WERI-Rb-1 (cell line): Measurements from ENCODE around the gene MZB1.

Source experiments
- DNase-seq: peaks from one replicate; pipeline ENCODE4 v3.0.0-alpha.2; 2020
- H3K27ac ChIP-seq: fragments of 250-450 bp; sonication (Bioruptor Pico); 2 replicates; pipeline ENCODE4 v1.5.1; 2020; ENCODE audit warnings: mild to moderate bottlenecking, moderate library complexity
- H3K27me3 ChIP-seq: fragments of 250-450 bp; sonication (Bioruptor Pico); 2 replicates; pipeline ENCODE4 v1.5.1; 2021; ENCODE audit warnings: mild to moderate bottlenecking, low read depth, moderate library complexity; ENCODE audit not compliant: insufficient read depth, severe bottlenecking
- H3K36me3 ChIP-seq: fragments of 250-450 bp; sonication (Bioruptor Pico); 2 replicates; pipeline ENCODE4 v1.5.1; 2020; ENCODE audit warnings: mild to moderate bottlenecking, moderate library complexity
- H3K4me3 ChIP-seq: 2 replicates; pipeline ENCODE4 v1.5.1; 2011; ENCODE audit warnings: low read depth, mild to moderate bottlenecking, control low read depth, low read length
- H3K9me3 ChIP-seq: fragments of 250-450 bp; sonication (Bioruptor Pico); 2 replicates; pipeline ENCODE4 v1.5.1; 2021; ENCODE audit warnings: mild to moderate bottlenecking, moderate library complexity; ENCODE audit not compliant: severe bottlenecking
- TF ChIP-seq, protein P1 (sequence below): IDR thresholded peaks from 2 replicates; pipeline ENCODE4 v1.5.1; 2011; ENCODE audit warnings: low read depth, mild to moderate bottlenecking, control low read depth, inconsistent platforms, low read length

Gene MZB1

DNA sequence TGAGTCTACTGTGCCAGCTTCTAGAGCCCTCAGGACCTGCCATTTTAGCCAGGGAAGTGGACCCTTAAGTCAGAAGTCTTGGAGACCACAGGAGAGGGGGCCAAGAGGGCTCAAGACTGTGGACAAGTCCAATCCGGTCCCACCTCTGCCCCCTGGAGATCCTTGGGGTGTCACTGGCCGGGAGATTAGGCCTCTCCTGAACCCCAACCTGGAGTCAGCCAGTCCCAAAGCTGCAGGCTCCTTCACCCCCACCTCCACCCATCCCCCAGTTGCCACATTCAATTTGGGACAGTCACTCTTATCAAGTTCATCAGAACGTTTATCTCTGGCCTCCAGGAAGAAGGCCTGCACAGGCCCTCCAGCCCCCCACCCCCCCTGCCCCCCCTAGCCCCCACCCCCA is 6.9 kb downstream of the MZB1 start:
- no peak for DNase-seq
- no peaks in the 10 kb centered on the region for H3K36me3 ChIP-seq
- no peaks in the 10 kb centered on the region for H3K9me3 ChIP-seq
- H3K27ac ChIP-seq: no peak overlapping the region
- TF ChIP-seq, protein P1, sequence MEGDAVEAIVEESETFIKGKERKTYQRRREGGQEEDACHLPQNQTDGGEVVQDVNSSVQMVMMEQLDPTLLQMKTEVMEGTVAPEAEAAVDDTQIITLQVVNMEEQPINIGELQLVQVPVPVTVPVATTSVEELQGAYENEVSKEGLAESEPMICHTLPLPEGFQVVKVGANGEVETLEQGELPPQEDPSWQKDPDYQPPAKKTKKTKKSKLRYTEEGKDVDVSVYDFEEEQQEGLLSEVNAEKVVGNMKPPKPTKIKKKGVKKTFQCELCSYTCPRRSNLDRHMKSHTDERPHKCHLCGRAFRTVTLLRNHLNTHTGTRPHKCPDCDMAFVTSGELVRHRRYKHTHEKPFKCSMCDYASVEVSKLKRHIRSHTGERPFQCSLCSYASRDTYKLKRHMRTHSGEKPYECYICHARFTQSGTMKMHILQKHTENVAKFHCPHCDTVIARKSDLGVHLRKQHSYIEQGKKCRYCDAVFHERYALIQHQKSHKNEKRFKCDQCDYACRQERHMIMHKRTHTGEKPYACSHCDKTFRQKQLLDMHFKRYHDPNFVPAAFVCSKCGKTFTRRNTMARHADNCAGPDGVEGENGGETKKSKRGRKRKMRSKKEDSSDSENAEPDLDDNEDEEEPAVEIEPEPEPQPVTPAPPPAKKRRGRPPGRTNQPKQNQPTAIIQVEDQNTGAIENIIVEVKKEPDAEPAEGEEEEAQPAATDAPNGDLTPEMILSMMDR: no peak
- H3K4me3 ChIP-seq: no peak overlapping the region
- no peaks in the 10 kb centered on the region for H3K27me3 ChIP-seq

GRCh38 chr5:139381837-139382761 is 7.6 kb downstream of the MZB1 start:
- no peak overlapping the region for H3K4me3 ChIP-seq
- no peaks in the 10 kb centered on the region for H3K9me3 ChIP-seq
- TF ChIP-seq, protein P1: no peak
- H3K27me3 ChIP-seq: no peaks in the 10 kb centered on the region
- H3K27ac ChIP-seq: peak overlapping the region; percentile 2; the same call in 1 of the 2 replicates
- DNase-seq: peak; percentile 27
- H3K36me3 ChIP-seq: no peaks in the 10 kb centered on the region

DNA sequence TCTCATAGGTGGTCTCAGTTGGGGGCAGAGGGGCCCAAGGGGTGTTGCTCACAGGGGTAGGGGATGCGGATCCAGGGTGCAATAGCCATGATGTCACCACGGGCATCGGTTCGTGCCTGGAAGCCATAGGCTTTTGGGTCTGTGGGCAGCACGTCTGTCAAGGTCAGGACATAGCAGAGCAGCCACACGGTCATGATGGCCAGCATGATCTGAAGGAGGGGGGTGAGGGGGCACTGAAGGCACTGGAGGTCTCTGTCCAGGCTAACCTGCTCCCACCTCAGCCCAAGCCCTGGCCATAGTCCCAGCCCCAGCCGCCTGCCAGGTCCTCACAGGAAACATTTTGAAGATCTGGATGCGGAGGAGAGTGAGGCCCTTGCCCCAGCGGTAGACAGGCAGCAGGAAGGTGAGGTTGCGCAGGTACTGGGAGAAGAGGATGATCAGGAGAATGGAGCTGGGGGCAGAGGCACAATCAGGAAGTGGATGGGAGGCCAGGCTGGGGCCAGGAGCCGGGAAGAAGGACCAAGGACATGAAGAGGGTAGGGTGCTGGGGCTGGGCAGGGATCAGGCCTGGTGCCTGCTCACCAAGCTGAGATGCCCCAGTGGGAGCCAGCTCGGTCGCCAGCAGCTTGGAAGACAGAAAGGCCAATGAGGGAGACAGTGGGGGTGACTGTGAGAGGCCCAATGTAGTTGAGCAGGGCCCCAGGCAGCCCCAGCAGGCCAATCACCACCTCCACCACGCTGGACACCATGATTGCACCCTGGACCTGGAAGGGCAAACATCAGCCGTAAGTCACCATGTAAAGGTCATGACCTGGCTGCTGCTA is 9.9 kb downstream of the MZB1 start:
- no peak for DNase-seq
- Histone ChIP-seq H3K36me3 (no peaks in the 10 kb centered on the region), H3K27me3 (no peaks in the 10 kb centered on the region), H3K4me3 (no peak overlapping the region), H3K9me3 (no peaks in the 10 kb centered on the region), H3K27ac (no peak overlapping the region)
- TF ChIP-seq, protein P1: no peak

GRCh38 chr5:139378941-139379361 is 10.8 kb downstream of the MZB1 start:
- TF ChIP-seq, protein P1: no peak
- Histone ChIP-seq H3K27ac (no peak overlapping the region), H3K27me3 (no peaks in the 10 kb centered on the region)

DNA sequence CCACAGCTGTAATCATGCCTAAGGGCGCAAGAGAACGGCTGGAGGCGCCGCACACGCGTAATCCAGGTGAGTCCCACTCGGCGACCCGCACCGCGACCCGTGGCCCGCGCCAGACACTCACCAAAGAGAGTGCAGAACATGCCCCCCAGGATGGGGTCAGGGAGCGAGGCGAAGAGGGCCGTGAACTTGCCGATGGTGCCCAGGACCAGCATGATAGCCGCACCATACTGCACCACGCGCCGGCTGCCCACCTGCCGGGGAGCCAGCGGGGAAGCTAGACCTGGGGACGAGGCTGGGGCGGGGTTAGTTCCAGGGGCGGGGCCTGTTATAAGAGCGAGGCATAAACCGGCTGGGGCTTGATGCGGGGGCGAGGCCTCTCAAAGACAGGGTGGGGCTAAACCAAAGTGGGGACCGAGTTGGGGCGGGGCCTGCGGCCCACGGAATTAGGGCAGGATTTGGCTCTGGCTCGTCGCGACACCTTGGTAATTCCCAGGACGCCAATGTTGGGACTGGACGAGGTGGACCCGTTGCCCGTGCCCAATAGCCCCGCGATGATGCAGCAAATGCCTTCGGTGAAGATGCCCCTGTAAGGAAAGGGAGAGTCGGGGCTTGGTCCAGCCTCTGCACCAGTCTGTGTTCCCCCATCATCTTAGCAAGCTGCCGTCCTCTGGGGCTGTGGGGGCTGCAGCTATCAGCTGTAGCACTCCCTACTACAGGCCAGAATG is 11.4 kb downstream of the MZB1 start:
- TF ChIP-seq, protein P1: no peak
- DNase-seq: no peak
- Histone ChIP-seq H3K36me3 (peaks cover 2% of the 10 kb centered on the region; the same call in 1 of the 2 replicates), H3K9me3 (no peaks in the 10 kb centered on the region), H3K27me3 (no peaks in the 10 kb centered on the region), H3K27ac (no peak overlapping the region), H3K4me3 (no peak overlapping the region)

More at GRCh38 chr5:139378941-139379361, 10.8 kb downstream of the MZB1 start:
- no peaks in the 10 kb centered on the region for H3K9me3 ChIP-seq
- no peak for DNase-seq
- no peak overlapping the region for H3K4me3 ChIP-seq
- H3K36me3 ChIP-seq: no peaks in the 10 kb centered on the region
